ENCODE results near the gene LIN7C.

Gene LIN7C

GRCh38 chr11:27477831-27478230 is 28.7 kb downstream of the LIN7C start:
- no peak overlapping the region for H3K9ac ChIP-seq (ENCODE audit: low read depth, low read length)
- H3K36me3 ChIP-seq (ENCODE audit: control insufficient read depth, insufficient read depth, low read length) = no peaks in the 10 kb centered on the region
- H3K27me3 ChIP-seq (ENCODE audit: control insufficient read depth, insufficient read depth, low read length) = no peaks in the 10 kb centered on the region
- H3K9me3 ChIP-seq (ENCODE audit: control insufficient read depth, insufficient read depth, low read length) = no peaks in the 10 kb centered on the region
- no peak overlapping the region for H3K4me3 ChIP-seq (ENCODE audit: low read depth, low read length)
- H3K4me1 ChIP-seq (ENCODE audit: control insufficient read depth, insufficient read depth, low read length) = no peaks in the 10 kb centered on the region

- Histone ChIP-seq H3K4me3 (ENCODE audit: low read depth, low read length) (no peak overlapping the region), H3K9me3 (ENCODE audit: control insufficient read depth, insufficient read depth, low read length) (no peaks in the 10 kb centered on the region), H3K9ac (ENCODE audit: low read depth, low read length) (no peak overlapping the region), H3K36me3 (ENCODE audit: control insufficient read depth, insufficient read depth, low read length) (no peaks in the 10 kb centered on the region), H3K27me3 (ENCODE audit: control insufficient read depth, insufficient read depth, low read length) (no peaks in the 10 kb centered on the region), H3K4me1 (ENCODE audit: control insufficient read depth, insufficient read depth, low read length) (no peaks in the 10 kb centered on the region)
Observed at GRCh38 chr11:27477243-27477642, 29.3 kb downstream of the LIN7C start.

- Histone ChIP-seq H3K4me1 (ENCODE audit: control insufficient read depth, insufficient read depth, low read length) (no peaks in the 10 kb centered on the region), H3K36me3 (ENCODE audit: control insufficient read depth, insufficient read depth, low read length) (no peaks in the 10 kb centered on the region), H3K27me3 (ENCODE audit: control insufficient read depth, insufficient read depth, low read length) (no peaks in the 10 kb centered on the region), H3K9ac (ENCODE audit: low read depth, low read length) (no peak overlapping the region), H3K9me3 (ENCODE audit: control insufficient read depth, insufficient read depth, low read length) (no peaks in the 10 kb centered on the region), H3K4me3 (ENCODE audit: low read depth, low read length) (no peak overlapping the region)
Observed at GRCh38 chr11:27475622-27476021, 30.9 kb downstream of the LIN7C start.

- Histone ChIP-seq H3K27me3 (ENCODE audit: control insufficient read depth, insufficient read depth, low read length) (no peaks in the 10 kb centered on the region), H3K4me3 (ENCODE audit: low read depth, low read length) (peak overlapping the region; percentile 36), H3K9me3 (ENCODE audit: control insufficient read depth, insufficient read depth, low read length) (no peaks in the 10 kb centered on the region), H3K9ac (ENCODE audit: low read depth, low read length) (peak overlapping the region; percentile 12), H3K36me3 (ENCODE audit: control insufficient read depth, insufficient read depth, low read length) (no peaks in the 10 kb centered on the region), H3K4me1 (ENCODE audit: control insufficient read depth, insufficient read depth, low read length) (peaks cover 3% of the 10 kb centered on the region)
Observed at GRCh38 chr11:27473017-27473406, 33.6 kb downstream of the LIN7C start.

- Histone ChIP-seq H3K36me3 (ENCODE audit: control insufficient read depth, insufficient read depth, low read length) (no peaks in the 10 kb centered on the region), H3K4me3 (ENCODE audit: low read depth, low read length) (peak within 1 kb of the TSS; percentile 94), H3K27me3 (ENCODE audit: control insufficient read depth, insufficient read depth, low read length) (no peaks in the 10 kb centered on the region), H3K4me1 (ENCODE audit: control insufficient read depth, insufficient read depth, low read length) (peaks cover 3% of the 10 kb centered on the region), H3K9me3 (ENCODE audit: control insufficient read depth, insufficient read depth, low read length) (no peaks in the 10 kb centered on the region), H3K9ac (ENCODE audit: low read depth, low read length) (peak within 1 kb of the TSS; percentile 80)
Observed at GRCh38 chr11:27472398-27473016, 34.1 kb downstream of the LIN7C start, which contains the start of gene LGR4. Gene LGR4 (minus strand): TSS chr11:27472790. CDS start chr11:27472302, 488 bp downstream.

- Histone ChIP-seq H3K9ac (ENCODE audit: low read depth, low read length) (peak overlapping the region; percentile 80), H3K4me1 (ENCODE audit: control insufficient read depth, insufficient read depth, low read length) (peaks cover 3% of the 10 kb centered on the region), H3K4me3 (ENCODE audit: low read depth, low read length) (peak overlapping the region; percentile 94), H3K36me3 (ENCODE audit: control insufficient read depth, insufficient read depth, low read length) (no peaks in the 10 kb centered on the region), H3K9me3 (ENCODE audit: control insufficient read depth, insufficient read depth, low read length) (no peaks in the 10 kb centered on the region), H3K27me3 (ENCODE audit: control insufficient read depth, insufficient read depth, low read length) (no peaks in the 10 kb centered on the region)
Observed at GRCh38 chr11:27471589-27472397, 34.8 kb downstream of the LIN7C start.

GRCh38 chr11:27470826-27471588 is 35.6 kb downstream of the LIN7C start:
- peak overlapping the region; percentile 80 for H3K9ac ChIP-seq (ENCODE audit: low read depth, low read length)
- no peaks in the 10 kb centered on the region for H3K36me3 ChIP-seq (ENCODE audit: control insufficient read depth, insufficient read depth, low read length)
- no peaks in the 10 kb centered on the region for H3K27me3 ChIP-seq (ENCODE audit: control insufficient read depth, insufficient read depth, low read length)
- H3K4me1 ChIP-seq (ENCODE audit: control insufficient read depth, insufficient read depth, low read length) = peaks cover 6% of the 10 kb centered on the region
- peak overlapping the region; percentile 94 for H3K4me3 ChIP-seq (ENCODE audit: low read depth, low read length)
- no peaks in the 10 kb centered on the region for H3K9me3 ChIP-seq (ENCODE audit: control insufficient read depth, insufficient read depth, low read length)

- Histone ChIP-seq H3K36me3 (ENCODE audit: control insufficient read depth, insufficient read depth, low read length) (no peaks in the 10 kb centered on the region), H3K4me1 (ENCODE audit: control insufficient read depth, insufficient read depth, low read length) (peaks cover 14% of the 10 kb centered on the region), H3K9ac (ENCODE audit: low read depth, low read length) (peak overlapping the region; percentile 0), H3K4me3 (ENCODE audit: low read depth, low read length) (peak overlapping the region; percentile 94), H3K9me3 (ENCODE audit: control insufficient read depth, insufficient read depth, low read length) (no peaks in the 10 kb centered on the region), H3K27me3 (ENCODE audit: control insufficient read depth, insufficient read depth, low read length) (no peaks in the 10 kb centered on the region)
Observed at GRCh38 chr11:27470166-27470565, 36.4 kb downstream of the LIN7C start.

GRCh38 chr11:27468995-27469695 is 37.4 kb downstream of the LIN7C start:
- no peaks in the 10 kb centered on the region for H3K9me3 ChIP-seq (ENCODE audit: control insufficient read depth, insufficient read depth, low read length)
- H3K9ac ChIP-seq (ENCODE audit: low read depth, low read length) = no peak overlapping the region
- H3K4me3 ChIP-seq (ENCODE audit: low read depth, low read length) = peak overlapping the region; percentile 94
- no peaks in the 10 kb centered on the region for H3K36me3 ChIP-seq (ENCODE audit: control insufficient read depth, insufficient read depth, low read length)
- H3K4me1 ChIP-seq (ENCODE audit: control insufficient read depth, insufficient read depth, low read length) = peaks cover 21% of the 10 kb centered on the region
- H3K27me3 ChIP-seq (ENCODE audit: control insufficient read depth, insufficient read depth, low read length) = no peaks in the 10 kb centered on the region

GRCh38 chr11:27468209-27468994 is 38.2 kb downstream of the LIN7C start:
- H3K4me3 ChIP-seq (ENCODE audit: low read depth, low read length) = peak overlapping the region; percentile 94
- H3K36me3 ChIP-seq (ENCODE audit: control insufficient read depth, insufficient read depth, low read length) = no peaks in the 10 kb centered on the region
- no peaks in the 10 kb centered on the region for H3K27me3 ChIP-seq (ENCODE audit: control insufficient read depth, insufficient read depth, low read length)
- peaks cover 21% of the 10 kb centered on the region for H3K4me1 ChIP-seq (ENCODE audit: control insufficient read depth, insufficient read depth, low read length)
- H3K9me3 ChIP-seq (ENCODE audit: control insufficient read depth, insufficient read depth, low read length) = no peaks in the 10 kb centered on the region
- no peak overlapping the region for H3K9ac ChIP-seq (ENCODE audit: low read depth, low read length)

Data from iPS-15b (cell line).